Activated CD8-positive, alpha-beta T cell treated with anti-CD3 and anti-CD28 coated beads for 36 hours (primary cell): Measurements from ENCODE around the gene XPR1. TPM values are rescaled to one million over a fixed set of nuclear protein-coding genes. Genes with fewer than 3 reads are reported as not detected.

Experiments used
- ATAC-seq: fragments of 200-7000 bp; cut with Tn5 transposase; one replicate; pipeline ENCODE4 v1.10.0; 2021; ENCODE audit warnings: mild to moderate bottlenecking, moderate library complexity
- CTCF ChIA-PET: fragments of 350-600 bp; sonication (Branson Sonifier 250); formaldehyde crosslinking; loops from one replicate; lab custom pipeline; 2021; ENCODE audit warnings: antibody characterized with exemption; lab: Charles Lee
- POLR2A ChIA-PET: fragments of 350-600 bp; sonication (Branson Sonifier 250); formaldehyde crosslinking; loops from one replicate; lab custom pipeline; 2021; ENCODE audit warnings: antibody characterized with exemption; lab: Charles Lee
- DNase-seq: peaks from one replicate; pipeline ENCODE4 v3.0.0-alpha.2; 2020
- H3K27ac Mint-ChIP-seq: one replicate; pipeline ENCODE4 v1.8.0; 2021; ENCODE audit warnings: mild to moderate bottlenecking, mixed read lengths
- H3K27me3 Mint-ChIP-seq: one replicate; pipeline ENCODE4 v1.8.0; 2021; ENCODE audit warnings: mixed read lengths
- H3K36me3 Mint-ChIP-seq: one replicate; pipeline ENCODE4 v1.8.0; 2021; ENCODE audit warnings: low read depth, mixed read lengths
- H3K4me1 Mint-ChIP-seq: one replicate; pipeline ENCODE4 v1.8.0; 2021; ENCODE audit warnings: low read depth, mixed read lengths
- H3K4me3 Mint-ChIP-seq: one replicate; pipeline ENCODE4 v1.8.0; 2021; ENCODE audit warnings: mild to moderate bottlenecking, moderate library complexity, mixed read lengths
- H3K9me3 Mint-ChIP-seq: one replicate; pipeline ENCODE4 v1.8.0; 2021; ENCODE audit warnings: mixed read lengths
- intact Hi-C: fragments of 100-400 bp; cut with micrococcal nuclease; formaldehyde crosslinking; loops from one replicate; pipeline ENCODE4 v1.10.0; 2022
- total RNA-seq, 2 experiments: library from RNA; stranded (reverse); gene quantifications; one replicate each; pipeline ENCODE4 v1.2.3, GENCODE V29; 2021
- TF ChIP-seq, protein P1 (sequence below): fragments of 200-600 bp; IDR thresholded peaks from one replicate; pipeline ENCODE4 v1.8.0; 2022; ENCODE audit warnings: antibody characterized with exemption, mild to moderate bottlenecking

The XPR1 gene
- total RNA-seq, 2 experiments from 2014 or later, result 12.8 to 14.4 TPM

GRCh38 chr1:180606155-180606554 is 25.7 kb upstream of the XPR1 start:
- no peak for DNase-seq
- intact Hi-C loops, result no loop called here
- Mint-ChIP-seq H3K36me3 (no peaks in the 10 kb centered on the region), H3K4me3 (no peak overlapping the region), H3K27ac (no peak overlapping the region), H3K4me1 (peaks cover under 1% of the 10 kb centered on the region), H3K27me3 (no peaks in the 10 kb centered on the region), H3K9me3 (no peaks in the 10 kb centered on the region)
- CTCF ChIA-PET, result no interaction called here
- ATAC-seq, result no peak
- TF ChIP-seq, protein P1, sequence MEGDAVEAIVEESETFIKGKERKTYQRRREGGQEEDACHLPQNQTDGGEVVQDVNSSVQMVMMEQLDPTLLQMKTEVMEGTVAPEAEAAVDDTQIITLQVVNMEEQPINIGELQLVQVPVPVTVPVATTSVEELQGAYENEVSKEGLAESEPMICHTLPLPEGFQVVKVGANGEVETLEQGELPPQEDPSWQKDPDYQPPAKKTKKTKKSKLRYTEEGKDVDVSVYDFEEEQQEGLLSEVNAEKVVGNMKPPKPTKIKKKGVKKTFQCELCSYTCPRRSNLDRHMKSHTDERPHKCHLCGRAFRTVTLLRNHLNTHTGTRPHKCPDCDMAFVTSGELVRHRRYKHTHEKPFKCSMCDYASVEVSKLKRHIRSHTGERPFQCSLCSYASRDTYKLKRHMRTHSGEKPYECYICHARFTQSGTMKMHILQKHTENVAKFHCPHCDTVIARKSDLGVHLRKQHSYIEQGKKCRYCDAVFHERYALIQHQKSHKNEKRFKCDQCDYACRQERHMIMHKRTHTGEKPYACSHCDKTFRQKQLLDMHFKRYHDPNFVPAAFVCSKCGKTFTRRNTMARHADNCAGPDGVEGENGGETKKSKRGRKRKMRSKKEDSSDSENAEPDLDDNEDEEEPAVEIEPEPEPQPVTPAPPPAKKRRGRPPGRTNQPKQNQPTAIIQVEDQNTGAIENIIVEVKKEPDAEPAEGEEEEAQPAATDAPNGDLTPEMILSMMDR, result no peak
- POLR2A ChIA-PET, result no interaction called here

GRCh38 chr1:180609643-180610555 is 21.9 kb upstream of the XPR1 start:
- H3K4me1 Mint-ChIP-seq, result peaks cover 5% of the 10 kb centered on the region
- intact Hi-C loops, result no loop called here
- DNase-seq, result no peak
- ChIA-PET POLR2A (no interaction called here), CTCF (interaction anchor here (1.2 to 1.4 kb wide), 2 partner anchors 10 to 37 kb away, joined by 3 to 5 read pairs; no protein-coding TSS in a partner anchor)
- no peaks in the 10 kb centered on the region for H3K27me3 Mint-ChIP-seq
- no peaks in the 10 kb centered on the region for H3K36me3 Mint-ChIP-seq
- no peak for ATAC-seq
- no peak overlapping the region for H3K4me3 Mint-ChIP-seq
- TF ChIP-seq, protein P1, result no peak
- no peak overlapping the region for H3K27ac Mint-ChIP-seq
- no peaks in the 10 kb centered on the region for H3K9me3 Mint-ChIP-seq

DNA sequence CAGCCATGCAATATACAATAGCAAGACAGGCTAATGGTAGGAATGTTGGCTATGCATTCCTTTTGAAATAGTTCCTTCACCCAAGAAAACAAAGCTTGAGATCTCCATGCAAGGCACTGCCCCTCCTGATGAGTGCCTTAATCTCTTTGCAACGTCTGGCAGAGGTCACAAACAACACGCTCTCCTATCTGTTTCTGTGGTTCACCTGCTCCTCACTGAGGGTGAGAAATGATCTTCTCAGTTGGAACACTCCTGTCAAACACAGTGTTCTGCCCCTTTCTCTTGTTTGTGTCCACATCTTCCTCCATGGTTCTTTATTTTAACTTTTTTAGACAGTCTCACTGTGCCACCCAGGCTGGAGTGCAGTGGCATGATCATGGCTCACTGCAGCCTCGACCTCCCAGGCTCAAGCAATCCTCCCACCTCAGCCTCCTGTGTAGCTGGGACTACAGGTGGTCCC is 21.2 kb upstream of the XPR1 start:
- CTCF ChIA-PET, result no interaction called here
- POLR2A ChIA-PET, result no interaction called here
- DNase-seq (no peak), ATAC-seq (no peak)
- H3K4me3 Mint-ChIP-seq, result no peak overlapping the region
- no peaks in the 10 kb centered on the region for H3K9me3 Mint-ChIP-seq
- no peaks in the 10 kb centered on the region for H3K27me3 Mint-ChIP-seq
- intact Hi-C loops, result no loop called here
- H3K4me1 Mint-ChIP-seq, result peaks cover 5% of the 10 kb centered on the region
- H3K27ac Mint-ChIP-seq, result no peak overlapping the region
- no peaks in the 10 kb centered on the region for H3K36me3 Mint-ChIP-seq
- TF ChIP-seq, protein P1, result no peak

- no peak overlapping the region for H3K4me3 Mint-ChIP-seq
- no peaks in the 10 kb centered on the region for H3K9me3 Mint-ChIP-seq
- no peak overlapping the region for H3K27ac Mint-ChIP-seq
- no peaks in the 10 kb centered on the region for H3K27me3 Mint-ChIP-seq
- no peak for DNase-seq
- ChIA-PET CTCF (no interaction called here), POLR2A (no interaction called here)
- intact Hi-C loops, result no loop called here
- H3K36me3 Mint-ChIP-seq, result no peaks in the 10 kb centered on the region
- ATAC-seq, result peak; percentile 62
- peaks cover 5% of the 10 kb centered on the region for H3K4me1 Mint-ChIP-seq
- TF ChIP-seq, protein P1, result no peak
Observed at GRCh38 chr1:180611016-180611930, 20.5 kb upstream of the XPR1 start.
